ENCODE measurements around the gene G6PD. TPM values are rescaled to one million over a fixed set of nuclear protein-coding genes. Genes with fewer than 3 reads are reported as not detected.
"Not testable (repeated sequence)": the region's sequence is repeated elsewhere in the genome, so short reads cannot be mapped to it uniquely, and the experiment has no call there.

The G6PD gene
- total RNA-seq, 1 experiment from 2014 or later: 180 TPM

DNA sequence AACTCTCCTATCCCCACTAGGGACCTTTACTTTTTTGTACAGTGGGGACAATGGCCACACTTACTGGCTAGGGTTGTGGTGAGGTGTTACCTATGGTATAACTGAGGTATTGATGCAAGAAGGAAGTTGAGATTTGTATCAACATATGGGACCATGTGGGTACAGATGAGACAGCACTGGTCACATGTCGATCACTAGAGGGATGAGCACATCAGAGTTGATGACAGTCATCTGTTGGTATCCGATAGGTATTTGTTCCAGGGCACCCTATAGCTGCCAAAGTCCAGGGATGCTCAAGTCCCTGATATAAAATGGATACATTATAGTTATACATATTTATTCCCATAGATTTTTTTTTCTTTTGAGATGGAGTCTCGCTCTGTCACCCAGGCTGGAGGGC lies 43.7 kb downstream of the G6PD start:
- no peak for DNase-seq
- H3K9me3 Mint-ChIP-seq (ENCODE audit: low read depth, unreplicated experiment): no peaks in the 10 kb centered on the region
- intact Hi-C loops (cut with micrococcal nuclease; ENCODE audit: unreplicated experiment): no loop called here
- H3K4me1 Mint-ChIP-seq (ENCODE audit: low read depth, unreplicated experiment): no peaks in the 10 kb centered on the region
- BruUV-seq (replicated peaks): no TSS peak
- H3K27me3 Mint-ChIP-seq (ENCODE audit: unreplicated experiment): no peaks in the 10 kb centered on the region
- TF ChIP-seq CTCF (IDR thresholded peaks at IDR 0.05; ENCODE audit: unreplicated experiment): no peak
- H3K36me3 Mint-ChIP-seq (ENCODE audit: insufficient read depth, unreplicated experiment): peaks cover 9% of the 10 kb centered on the region
- no peak overlapping the region for H3K4me3 Mint-ChIP-seq (ENCODE audit: low read depth, unreplicated experiment)
- CTCF ChIA-PET: no interaction called here
- no peak overlapping the region for H3K27ac Mint-ChIP-seq (ENCODE audit: unreplicated experiment)

DNA sequence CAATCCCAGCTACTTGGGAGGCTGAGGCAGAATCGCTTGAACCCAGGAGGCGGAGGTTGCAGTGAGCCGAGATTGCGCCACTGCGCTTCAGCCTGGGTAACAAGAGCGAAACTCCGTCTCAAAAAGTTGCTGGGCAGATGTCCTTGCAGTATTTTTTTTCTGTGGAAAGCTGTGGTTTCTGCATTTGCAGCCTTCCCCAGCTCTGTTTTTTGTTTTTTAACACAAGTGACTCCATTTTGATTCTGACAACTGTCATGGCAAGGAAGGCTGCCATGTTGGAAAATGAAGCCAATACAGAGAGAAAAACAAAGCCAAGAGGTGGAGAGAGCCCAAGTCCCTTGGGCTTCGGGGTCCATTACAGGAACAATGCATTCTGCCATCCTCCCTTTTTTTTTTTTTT lies 44.5 kb downstream of the G6PD start:
- DNase-seq: no peak
- BruUV-seq (replicated peaks): no TSS peak
- no peaks in the 10 kb centered on the region for H3K9me3 Mint-ChIP-seq (ENCODE audit: low read depth, unreplicated experiment)
- TF ChIP-seq CTCF (IDR thresholded peaks at IDR 0.05; ENCODE audit: unreplicated experiment): no peak
- no peak overlapping the region for H3K27ac Mint-ChIP-seq (ENCODE audit: unreplicated experiment)
- no peak overlapping the region for H3K4me3 Mint-ChIP-seq (ENCODE audit: low read depth, unreplicated experiment)
- intact Hi-C loops (cut with micrococcal nuclease; ENCODE audit: unreplicated experiment): no loop called here
- H3K27me3 Mint-ChIP-seq (ENCODE audit: unreplicated experiment): no peaks in the 10 kb centered on the region
- H3K36me3 Mint-ChIP-seq (ENCODE audit: insufficient read depth, unreplicated experiment): peaks cover 9% of the 10 kb centered on the region
- CTCF ChIA-PET: interaction anchor here (0.6 kb wide), 1 partner anchor 48 kb away, joined by 4 read pairs; no protein-coding TSS in a partner anchor
- no peaks in the 10 kb centered on the region for H3K4me1 Mint-ChIP-seq (ENCODE audit: low read depth, unreplicated experiment)

GRCh38 chrX:154501423-154501822 lies 45.2 kb downstream of the G6PD start:
- H3K9me3 Mint-ChIP-seq (ENCODE audit: low read depth, unreplicated experiment); DNase-seq; H3K4me3 Mint-ChIP-seq (ENCODE audit: low read depth, unreplicated experiment); CTCF ChIA-PET; intact Hi-C loops (cut with micrococcal nuclease; ENCODE audit: unreplicated experiment); H3K36me3 Mint-ChIP-seq (ENCODE audit: insufficient read depth, unreplicated experiment); BruUV-seq (replicated peaks); H3K4me1 Mint-ChIP-seq (ENCODE audit: low read depth, unreplicated experiment); H3K27ac Mint-ChIP-seq (ENCODE audit: unreplicated experiment); H3K27me3 Mint-ChIP-seq (ENCODE audit: unreplicated experiment): not testable (repeated sequence)

GRCh38 chrX:154496591-154497137 lies 50.0 kb downstream of the G6PD start:
- H3K27me3 Mint-ChIP-seq (ENCODE audit: unreplicated experiment); BruUV-seq (replicated peaks); H3K27ac Mint-ChIP-seq (ENCODE audit: unreplicated experiment); DNase-seq; H3K4me3 Mint-ChIP-seq (ENCODE audit: low read depth, unreplicated experiment); H3K4me1 Mint-ChIP-seq (ENCODE audit: low read depth, unreplicated experiment); CTCF ChIA-PET; H3K9me3 Mint-ChIP-seq (ENCODE audit: low read depth, unreplicated experiment); intact Hi-C loops (cut with micrococcal nuclease; ENCODE audit: unreplicated experiment); H3K36me3 Mint-ChIP-seq (ENCODE audit: insufficient read depth, unreplicated experiment): not testable (repeated sequence)

GRCh38 chrX:154495472-154495922 lies 51.1 kb downstream of the G6PD start:
- H3K36me3 Mint-ChIP-seq (ENCODE audit: insufficient read depth, unreplicated experiment): peaks cover 11% of the 10 kb centered on the region
- TF ChIP-seq CTCF (IDR thresholded peaks at IDR 0.05; ENCODE audit: unreplicated experiment): no peak
- H3K27me3 Mint-ChIP-seq (ENCODE audit: unreplicated experiment): no peaks in the 10 kb centered on the region
- DNase-seq: no peak
- CTCF ChIA-PET: interaction anchor here (0.6 kb wide), 1 partner anchor 17 kb away, joined by 4 read pairs; no protein-coding TSS in a partner anchor
- H3K4me3 Mint-ChIP-seq (ENCODE audit: low read depth, unreplicated experiment): no peak overlapping the region
- no peaks in the 10 kb centered on the region for H3K9me3 Mint-ChIP-seq (ENCODE audit: low read depth, unreplicated experiment)
- H3K4me1 Mint-ChIP-seq (ENCODE audit: low read depth, unreplicated experiment): no peaks in the 10 kb centered on the region
- H3K27ac Mint-ChIP-seq (ENCODE audit: unreplicated experiment): no peak overlapping the region
- intact Hi-C loops (cut with micrococcal nuclease; ENCODE audit: unreplicated experiment): no loop called here
- BruUV-seq (replicated peaks): no TSS peak

Data from Calu3 (cell line).